Measurements from ENCODE around the gene SLC25A21. TPM values are rescaled to one million over a fixed set of nuclear protein-coding genes. Genes with fewer than 3 reads are reported as not detected.

SLC25A21 gene
- polyA plus RNA-seq, 2 of the 4 experiments (the other 2 are of a cell fraction), result 0.68 to 1.4 TPM

DNA sequence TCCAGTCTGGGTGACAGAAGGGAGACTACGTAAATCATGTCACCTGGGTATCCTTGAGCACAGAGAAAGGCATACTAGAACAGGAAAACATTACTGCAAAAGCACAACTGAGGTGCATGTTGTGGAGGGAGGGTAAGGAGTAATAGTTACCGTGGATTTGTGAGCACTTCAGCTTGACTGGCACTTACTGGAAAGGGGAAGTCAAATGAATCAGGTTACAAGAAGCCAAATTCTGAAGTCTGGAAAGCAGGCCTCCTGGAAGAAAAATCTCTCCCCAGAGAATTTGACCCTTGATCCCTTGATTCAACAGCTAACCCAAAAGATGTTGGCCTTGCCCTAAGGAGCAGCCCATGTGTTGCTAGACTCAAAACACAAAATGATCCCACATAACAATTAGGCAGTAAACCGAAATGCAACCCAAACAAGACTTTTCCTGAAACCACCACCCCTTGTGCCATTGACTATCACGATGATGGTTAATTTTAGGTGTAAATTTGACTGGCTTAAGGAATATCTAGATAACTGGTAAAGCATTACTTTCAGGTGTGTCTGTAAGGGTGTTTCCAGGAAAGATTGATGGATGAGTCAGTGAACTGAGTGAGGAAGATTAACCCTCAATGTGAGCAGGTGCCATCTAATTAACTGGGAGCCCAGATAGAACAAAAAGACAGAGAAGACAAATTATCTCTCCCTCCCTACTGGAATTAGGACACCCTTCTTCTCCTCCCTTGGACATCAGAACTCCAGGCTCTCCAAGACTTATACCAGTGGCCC is 108.8 kb downstream of the SLC25A21 start (continued):
- TF ChIP-seq, protein P1, sequence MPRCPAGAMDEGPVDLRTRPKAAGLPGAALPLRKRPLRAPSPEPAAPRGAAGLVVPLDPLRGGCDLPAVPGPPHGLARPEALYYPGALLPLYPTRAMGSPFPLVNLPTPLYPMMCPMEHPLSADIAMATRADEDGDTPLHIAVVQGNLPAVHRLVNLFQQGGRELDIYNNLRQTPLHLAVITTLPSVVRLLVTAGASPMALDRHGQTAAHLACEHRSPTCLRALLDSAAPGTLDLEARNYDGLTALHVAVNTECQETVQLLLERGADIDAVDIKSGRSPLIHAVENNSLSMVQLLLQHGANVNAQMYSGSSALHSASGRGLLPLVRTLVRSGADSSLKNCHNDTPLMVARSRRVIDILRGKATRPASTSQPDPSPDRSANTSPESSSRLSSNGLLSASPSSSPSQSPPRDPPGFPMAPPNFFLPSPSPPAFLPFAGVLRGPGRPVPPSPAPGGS (IDR thresholded peaks at IDR 0.05), result no peak
- no peak for TF ChIP-seq ZC3H11A (IDR thresholded peaks at IDR 0.05)
- no peak for TF ChIP-seq TP53 (CRISPR knock-in tag; IDR thresholded peaks at IDR 0.05)

DNA sequence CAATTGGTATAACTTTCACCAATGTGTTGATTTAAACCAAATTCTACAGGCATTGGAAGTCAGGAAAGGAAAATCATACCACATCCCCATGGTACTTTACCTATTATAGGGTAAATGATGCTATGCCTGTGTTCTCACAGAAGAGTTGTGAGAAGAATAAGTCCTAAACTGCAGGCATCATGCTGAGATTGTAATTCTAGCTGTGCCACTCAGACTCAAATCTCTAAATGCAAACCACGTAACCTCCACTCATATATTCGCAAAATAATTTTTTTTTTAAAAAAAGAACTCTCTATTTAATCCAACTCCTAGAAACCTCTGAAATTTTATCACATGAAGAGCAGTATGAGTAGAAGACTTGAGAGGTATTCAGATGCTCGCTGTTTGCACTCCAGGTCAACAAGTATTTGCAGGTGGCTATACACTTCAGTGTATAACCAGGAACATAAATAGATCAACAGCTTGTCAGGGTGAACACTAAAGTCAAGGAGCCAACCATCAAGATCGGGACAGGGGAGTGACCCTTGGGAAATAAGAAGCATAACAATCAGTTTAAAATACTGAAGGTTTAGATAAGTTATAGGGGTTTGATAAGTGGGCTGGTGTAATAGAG is 110.1 kb downstream of the SLC25A21 start:
- CTCF ChIA-PET, result no interaction called here
- H3K27ac ChIP-seq, result no peak overlapping the region
- no peaks in the 10 kb centered on the region for H3K9me3 ChIP-seq
- no peak for ATAC-seq
- TF ChIP-seq, protein P2, sequence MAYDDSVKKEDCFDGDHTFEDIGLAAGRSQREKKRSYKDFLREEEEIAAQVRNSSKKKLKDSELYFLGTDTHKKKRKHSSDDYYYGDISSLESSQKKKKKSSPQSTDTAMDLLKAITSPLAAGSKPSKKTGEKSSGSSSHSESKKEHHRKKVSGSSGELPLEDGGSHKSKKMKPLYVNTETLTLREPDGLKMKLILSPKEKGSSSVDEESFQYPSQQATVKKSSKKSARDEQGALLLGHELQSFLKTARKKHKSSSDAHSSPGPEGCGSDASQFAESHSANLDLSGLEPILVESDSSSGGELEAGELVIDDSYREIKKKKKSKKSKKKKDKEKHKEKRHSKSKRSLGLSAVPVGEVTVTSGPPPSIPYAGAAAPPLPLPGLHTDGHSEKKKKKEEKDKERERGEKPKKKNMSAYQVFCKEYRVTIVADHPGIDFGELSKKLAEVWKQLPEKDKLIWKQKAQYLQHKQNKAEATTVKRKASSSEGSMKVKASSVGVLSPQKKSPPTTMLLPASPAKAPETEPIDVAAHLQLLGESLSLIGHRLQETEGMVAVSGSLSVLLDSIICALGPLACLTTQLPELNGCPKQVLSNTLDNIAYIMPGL (CRISPR knock-in tag; IDR thresholded peaks at IDR 0.05; ENCODE audit: borderline replicate concordance), result no peak
- no peak for TF ChIP-seq POLR2A (IDR thresholded peaks at IDR 0.05; ENCODE audit: low read length)
- TF ChIP-seq, protein P3, sequence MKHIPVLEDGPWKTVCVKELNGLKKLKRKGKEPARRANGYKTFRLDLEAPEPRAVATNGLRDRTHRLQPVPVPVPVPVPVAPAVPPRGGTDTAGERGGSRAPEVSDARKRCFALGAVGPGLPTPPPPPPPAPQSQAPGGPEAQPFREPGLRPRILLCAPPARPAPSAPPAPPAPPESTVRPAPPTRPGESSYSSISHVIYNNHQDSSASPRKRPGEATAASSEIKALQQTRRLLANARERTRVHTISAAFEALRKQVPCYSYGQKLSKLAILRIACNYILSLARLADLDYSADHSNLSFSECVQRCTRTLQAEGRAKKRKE (CRISPR knock-in tag; IDR thresholded peaks at IDR 0.05; ENCODE audit: low read depth), result no peak
- POLR2A ChIA-PET, result no interaction called here
- 81% methylated on average over 4 of the region's 4 CpGs for WGBS (ENCODE audit: missing lambda C conversion rate)
- DNase-seq (ENCODE audit: low read depth in 1 of 2, low spot score in 1 of 2), result no peak
- H3K4me1 ChIP-seq, result no peaks in the 10 kb centered on the region
- no peak for FAIRE-seq
- H3K4me3 ChIP-seq, result no peak overlapping the region
- H3K4me2 ChIP-seq, result no peak overlapping the region

DNA sequence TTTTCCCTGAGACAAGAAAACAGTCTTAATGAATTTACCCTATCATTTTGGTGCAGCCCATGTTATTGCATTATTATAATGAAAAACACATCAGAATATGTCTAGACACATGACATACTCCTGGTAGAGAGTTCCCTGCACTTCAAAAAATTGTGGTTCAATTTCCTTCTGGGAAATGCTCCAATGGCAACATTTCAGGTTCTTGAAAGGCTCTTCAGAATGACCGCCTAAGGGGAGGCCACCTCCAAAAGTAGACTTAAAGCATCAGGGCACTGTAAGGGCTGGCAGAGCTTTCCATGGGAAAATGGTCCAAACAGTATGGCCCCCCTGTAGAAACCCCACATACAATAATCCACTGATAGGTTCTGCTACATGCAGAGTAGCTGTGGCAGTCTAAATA is 110.7 kb downstream of the SLC25A21 start:
- WGBS (ENCODE audit: missing lambda C conversion rate), result 100% methylated on average over 1 of the region's 1 CpG
- Histone ChIP-seq H3K9me3 (no peaks in the 10 kb centered on the region), H3K4me2 (no peak overlapping the region), H3K4me1 (no peaks in the 10 kb centered on the region), H3K4me3 (no peak overlapping the region), H3K27ac (no peak overlapping the region)
- DNase-seq (ENCODE audit: low read depth in 1 of 2, low spot score in 1 of 2) (no peak), FAIRE-seq (no peak), ATAC-seq (no peak)
- POLR2A ChIA-PET, result no interaction called here
- CTCF ChIA-PET, result no interaction called here
- TF ChIP-seq, protein P2 (CRISPR knock-in tag; IDR thresholded peaks at IDR 0.05; ENCODE audit: borderline replicate concordance), result no peak
- TF ChIP-seq NFE2L2 (conservative IDR thresholded peaks at IDR 0.05; ENCODE audit: low read length) (no peak), NR3C1 (IDR thresholded peaks at IDR 0.05) (no peak), POLR2A (IDR thresholded peaks at IDR 0.05; ENCODE audit: low read length) (no peak), ZNF302 (CRISPR knock-in tag; IDR thresholded peaks at IDR 0.05) (no peak), KDM5A (IDR thresholded peaks at IDR 0.05) (no peak), EHMT2 (IDR thresholded peaks at IDR 0.05; ENCODE audit: low read depth) (no peak), RARB (CRISPR knock-in tag; IDR thresholded peaks at IDR 0.05) (no peak), NPAS2 (CRISPR knock-in tag; IDR thresholded peaks at IDR 0.05; ENCODE audit: borderline replicate concordance) (no peak), ZSCAN20 (CRISPR knock-in tag; IDR thresholded peaks at IDR 0.05) (no peak), HEYL (CRISPR knock-in tag; IDR thresholded peaks at IDR 0.05) (no peak), CBX8 (IDR thresholded peaks at IDR 0.05) (no peak), ZFP36 (IDR thresholded peaks at IDR 0.05; ENCODE audit: borderline replicate concordance, partially characterized antibody) (no peak)
- TF ChIP-seq, protein P4, sequence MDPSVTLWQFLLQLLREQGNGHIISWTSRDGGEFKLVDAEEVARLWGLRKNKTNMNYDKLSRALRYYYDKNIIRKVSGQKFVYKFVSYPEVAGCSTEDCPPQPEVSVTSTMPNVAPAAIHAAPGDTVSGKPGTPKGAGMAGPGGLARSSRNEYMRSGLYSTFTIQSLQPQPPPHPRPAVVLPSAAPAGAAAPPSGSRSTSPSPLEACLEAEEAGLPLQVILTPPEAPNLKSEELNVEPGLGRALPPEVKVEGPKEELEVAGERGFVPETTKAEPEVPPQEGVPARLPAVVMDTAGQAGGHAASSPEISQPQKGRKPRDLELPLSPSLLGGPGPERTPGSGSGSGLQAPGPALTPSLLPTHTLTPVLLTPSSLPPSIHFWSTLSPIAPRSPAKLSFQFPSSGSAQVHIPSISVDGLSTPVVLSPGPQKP (IDR thresholded peaks at IDR 0.05; ENCODE audit: low read depth, low read length), result no peak
- TF ChIP-seq, protein P5, sequence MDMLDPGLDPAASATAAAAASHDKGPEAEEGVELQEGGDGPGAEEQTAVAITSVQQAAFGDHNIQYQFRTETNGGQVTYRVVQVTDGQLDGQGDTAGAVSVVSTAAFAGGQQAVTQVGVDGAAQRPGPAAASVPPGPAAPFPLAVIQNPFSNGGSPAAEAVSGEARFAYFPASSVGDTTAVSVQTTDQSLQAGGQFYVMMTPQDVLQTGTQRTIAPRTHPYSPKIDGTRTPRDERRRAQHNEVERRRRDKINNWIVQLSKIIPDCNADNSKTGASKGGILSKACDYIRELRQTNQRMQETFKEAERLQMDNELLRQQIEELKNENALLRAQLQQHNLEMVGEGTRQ (IDR thresholded peaks at IDR 0.05), result no peak
- TF ChIP-seq, protein P6, sequence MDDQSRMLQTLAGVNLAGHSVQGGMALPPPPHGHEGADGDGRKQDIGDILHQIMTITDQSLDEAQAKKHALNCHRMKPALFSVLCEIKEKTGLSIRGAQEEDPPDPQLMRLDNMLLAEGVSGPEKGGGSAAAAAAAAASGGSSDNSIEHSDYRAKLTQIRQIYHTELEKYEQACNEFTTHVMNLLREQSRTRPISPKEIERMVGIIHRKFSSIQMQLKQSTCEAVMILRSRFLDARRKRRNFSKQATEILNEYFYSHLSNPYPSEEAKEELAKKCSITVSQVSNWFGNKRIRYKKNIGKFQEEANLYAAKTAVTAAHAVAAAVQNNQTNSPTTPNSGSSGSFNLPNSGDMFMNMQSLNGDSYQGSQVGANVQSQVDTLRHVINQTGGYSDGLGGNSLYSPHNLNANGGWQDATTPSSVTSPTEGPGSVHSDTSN (IDR thresholded peaks at IDR 0.05), result no peak
- TF ChIP-seq, protein P7, sequence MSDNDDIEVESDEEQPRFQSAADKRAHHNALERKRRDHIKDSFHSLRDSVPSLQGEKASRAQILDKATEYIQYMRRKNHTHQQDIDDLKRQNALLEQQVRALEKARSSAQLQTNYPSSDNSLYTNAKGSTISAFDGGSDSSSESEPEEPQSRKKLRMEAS (IDR thresholded peaks at IDR 0.05), result no peak
